ENCODE data around the gene RAB24. TPM values are rescaled to one million over a fixed set of nuclear protein-coding genes. Genes with fewer than 3 reads are reported as not detected.
A peak's percentile ranks its signal among the peaks of the same experiment; 100 is the strongest.

Gene RAB24
- total and polyA plus RNA-seq, 4 donors, result 8.5 to 19.0 (median 12.0) TPM

DNA sequence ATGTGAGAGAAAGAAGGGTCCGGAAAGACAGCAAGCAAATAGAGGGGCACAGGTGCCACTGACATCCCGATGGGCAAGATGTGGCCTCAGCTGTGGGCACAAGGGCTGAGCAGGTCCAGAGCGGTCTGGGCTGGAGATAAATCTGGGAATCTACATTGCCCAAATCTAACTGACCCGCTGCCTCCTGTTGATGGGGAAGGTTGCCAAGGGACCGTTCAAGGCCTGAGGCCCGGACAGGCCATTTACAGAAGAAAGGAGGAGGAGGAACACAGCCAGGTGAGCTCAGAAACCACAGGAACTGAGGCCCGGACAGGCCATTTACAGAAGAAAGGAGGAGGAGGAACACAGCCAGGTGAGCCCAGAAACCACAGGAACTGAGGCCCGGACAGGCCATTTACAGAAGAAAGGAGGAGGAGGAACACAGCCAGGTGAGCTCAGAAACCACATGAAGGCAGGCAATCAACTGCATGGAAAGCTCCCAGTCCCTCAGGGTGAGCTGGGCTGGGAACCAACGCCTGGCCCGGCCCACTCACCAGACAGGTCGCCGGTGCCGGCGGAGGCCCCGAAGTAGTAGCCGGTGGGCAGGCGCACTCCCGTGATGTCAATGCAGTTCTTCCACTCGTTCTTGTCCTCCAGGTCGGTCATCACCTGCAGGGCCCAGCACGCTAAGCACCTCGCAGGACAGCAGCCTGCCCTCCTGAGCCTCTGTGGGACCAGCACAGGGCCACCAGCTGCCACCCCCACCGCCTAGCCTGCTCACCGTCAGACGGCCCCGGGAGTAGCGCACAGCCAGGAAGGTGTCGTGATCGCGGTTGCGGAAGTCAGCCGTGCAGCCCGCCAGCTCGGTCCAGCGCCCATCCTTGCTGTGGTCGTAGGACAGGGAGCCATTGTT lies 33.3 kb upstream of the RAB24 start (continued):
- TF ChIP-seq, protein P1, sequence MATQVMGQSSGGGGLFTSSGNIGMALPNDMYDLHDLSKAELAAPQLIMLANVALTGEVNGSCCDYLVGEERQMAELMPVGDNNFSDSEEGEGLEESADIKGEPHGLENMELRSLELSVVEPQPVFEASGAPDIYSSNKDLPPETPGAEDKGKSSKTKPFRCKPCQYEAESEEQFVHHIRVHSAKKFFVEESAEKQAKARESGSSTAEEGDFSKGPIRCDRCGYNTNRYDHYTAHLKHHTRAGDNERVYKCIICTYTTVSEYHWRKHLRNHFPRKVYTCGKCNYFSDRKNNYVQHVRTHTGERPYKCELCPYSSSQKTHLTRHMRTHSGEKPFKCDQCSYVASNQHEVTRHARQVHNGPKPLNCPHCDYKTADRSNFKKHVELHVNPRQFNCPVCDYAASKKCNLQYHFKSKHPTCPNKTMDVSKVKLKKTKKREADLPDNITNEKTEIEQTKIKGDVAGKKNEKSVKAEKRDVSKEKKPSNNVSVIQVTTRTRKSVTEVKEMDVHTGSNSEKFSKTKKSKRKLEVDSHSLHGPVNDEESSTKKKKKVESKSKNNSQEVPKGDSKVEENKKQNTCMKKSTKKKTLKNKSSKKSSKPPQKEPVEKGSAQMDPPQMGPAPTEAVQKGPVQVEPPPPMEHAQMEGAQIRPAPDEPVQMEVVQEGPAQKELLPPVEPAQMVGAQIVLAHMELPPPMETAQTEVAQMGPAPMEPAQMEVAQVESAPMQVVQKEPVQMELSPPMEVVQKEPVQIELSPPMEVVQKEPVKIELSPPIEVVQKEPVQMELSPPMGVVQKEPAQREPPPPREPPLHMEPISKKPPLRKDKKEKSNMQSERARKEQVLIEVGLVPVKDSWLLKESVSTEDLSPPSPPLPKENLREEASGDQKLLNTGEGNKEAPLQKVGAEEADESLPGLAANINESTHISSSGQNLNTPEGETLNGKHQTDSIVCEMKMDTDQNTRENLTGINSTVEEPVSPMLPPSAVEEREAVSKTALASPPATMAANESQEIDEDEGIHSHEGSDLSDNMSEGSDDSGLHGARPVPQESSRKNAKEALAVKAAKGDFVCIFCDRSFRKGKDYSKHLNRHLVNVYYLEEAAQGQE (IDR thresholded peaks at IDR 0.05), result no peak
- TF ChIP-seq NR2F2 (IDR thresholded peaks at IDR 0.05) (no peak), TAF1 (conservative IDR thresholded peaks at IDR 0.05) (no peak), YY1 (IDR thresholded peaks at IDR 0.05) (no peak)

DNA sequence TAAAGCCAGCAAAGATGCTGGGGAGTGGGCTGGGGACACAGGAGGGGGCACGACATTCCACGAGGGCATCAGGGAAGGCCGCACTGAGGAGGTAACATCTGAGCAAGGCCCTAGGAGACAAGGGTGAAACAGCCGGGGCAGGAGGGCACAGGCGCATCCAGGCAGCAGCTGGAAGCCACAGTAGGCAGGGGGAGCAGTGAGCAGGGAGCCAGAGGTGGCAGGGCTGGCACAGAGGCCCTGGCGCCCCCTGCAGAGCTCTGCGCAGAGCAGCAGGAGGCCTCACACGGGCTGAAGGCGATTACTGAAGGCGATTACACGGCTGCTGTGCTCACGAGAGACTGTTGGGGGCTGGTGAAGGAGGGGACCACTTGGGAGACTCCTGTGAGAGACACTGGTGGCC lies 32.6 kb upstream of the RAB24 start:
- WGBS, result 77% methylated on average over 12 of the region's 12 CpGs
- Histone ChIP-seq H3K4me1 (ENCODE audit: control insufficient read depth in 4 of 4, insufficient read depth in 4 of 4, low read length in 3 of 4) (peaks cover 0 to 8% (median 0%) of the 10 kb centered on the region in 4 donors), H3K9ac (ENCODE audit: low read depth in 1 of 2, low read length in 2 of 2) (no peak overlapping the region), H3K9me3 (ENCODE audit: control insufficient read depth in 4 of 4, low read length in 3 of 4) (no peaks in the 10 kb centered on the region), H3K36me3 (ENCODE audit: control insufficient read depth in 4 of 4, insufficient read depth in 3 of 4, low read depth in 1 of 4, low read length in 3 of 4) (peaks cover 28 to 76% (median 42%) of the 10 kb centered on the region in 4 donors), H3K27ac (ENCODE audit: low read depth in 1 of 2, low read length in 2 of 2) (peak overlapping the region in 1 of 2 donors; percentile 48), H3K27me3 (ENCODE audit: control insufficient read depth in 4 of 4, insufficient read depth in 4 of 4, low read length in 3 of 4) (no peaks in the 10 kb centered on the region), H3K4me3 (ENCODE audit: low read depth in 1 of 3, low read length in 3 of 3) (no peak overlapping the region)
- DNase-seq (ENCODE audit: low spot score), result no peak
- TF ChIP-seq TAF1 (conservative IDR thresholded peaks at IDR 0.05), result no peak
- TF ChIP-seq, protein P2, sequence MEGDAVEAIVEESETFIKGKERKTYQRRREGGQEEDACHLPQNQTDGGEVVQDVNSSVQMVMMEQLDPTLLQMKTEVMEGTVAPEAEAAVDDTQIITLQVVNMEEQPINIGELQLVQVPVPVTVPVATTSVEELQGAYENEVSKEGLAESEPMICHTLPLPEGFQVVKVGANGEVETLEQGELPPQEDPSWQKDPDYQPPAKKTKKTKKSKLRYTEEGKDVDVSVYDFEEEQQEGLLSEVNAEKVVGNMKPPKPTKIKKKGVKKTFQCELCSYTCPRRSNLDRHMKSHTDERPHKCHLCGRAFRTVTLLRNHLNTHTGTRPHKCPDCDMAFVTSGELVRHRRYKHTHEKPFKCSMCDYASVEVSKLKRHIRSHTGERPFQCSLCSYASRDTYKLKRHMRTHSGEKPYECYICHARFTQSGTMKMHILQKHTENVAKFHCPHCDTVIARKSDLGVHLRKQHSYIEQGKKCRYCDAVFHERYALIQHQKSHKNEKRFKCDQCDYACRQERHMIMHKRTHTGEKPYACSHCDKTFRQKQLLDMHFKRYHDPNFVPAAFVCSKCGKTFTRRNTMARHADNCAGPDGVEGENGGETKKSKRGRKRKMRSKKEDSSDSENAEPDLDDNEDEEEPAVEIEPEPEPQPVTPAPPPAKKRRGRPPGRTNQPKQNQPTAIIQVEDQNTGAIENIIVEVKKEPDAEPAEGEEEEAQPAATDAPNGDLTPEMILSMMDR (IDR thresholded peaks at IDR 0.05; ENCODE audit: low read depth, low read length, missing input control), result peak; percentile 17
- TF ChIP-seq, protein P3, sequence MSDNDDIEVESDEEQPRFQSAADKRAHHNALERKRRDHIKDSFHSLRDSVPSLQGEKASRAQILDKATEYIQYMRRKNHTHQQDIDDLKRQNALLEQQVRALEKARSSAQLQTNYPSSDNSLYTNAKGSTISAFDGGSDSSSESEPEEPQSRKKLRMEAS (IDR thresholded peaks at IDR 0.05), result no peak
- TF ChIP-seq FOXA1 (IDR thresholded peaks at IDR 0.05), result no peak
- TF ChIP-seq HNF4G (IDR thresholded peaks at IDR 0.05), result no peak
- no peak for TF ChIP-seq EGR1 (IDR thresholded peaks at IDR 0.05; ENCODE audit: low read depth in 2 of 2)
- TF ChIP-seq RAD21 (IDR thresholded peaks at IDR 0.05), result peak; percentile 17 to 59
- no peak for TF ChIP-seq SP1 (IDR thresholded peaks at IDR 0.05)

DNA sequence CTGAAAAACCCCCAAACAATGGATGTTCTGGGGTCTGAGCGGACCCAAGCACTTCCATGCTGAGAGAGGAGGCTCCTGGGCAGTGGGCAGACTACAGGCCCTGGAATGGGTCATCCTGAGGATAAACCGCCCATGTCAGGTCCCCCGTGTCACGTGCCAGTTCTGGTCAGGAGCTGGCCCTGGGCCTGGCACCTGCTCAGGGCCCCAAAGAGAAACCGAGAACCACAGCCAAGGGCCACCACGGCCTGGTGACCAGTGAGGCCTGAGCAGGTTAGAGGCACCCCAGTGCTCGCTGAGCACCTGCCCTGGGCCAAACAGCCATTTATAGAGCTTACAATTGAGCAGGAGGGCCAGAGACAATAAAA lies 32.2 kb upstream of the RAB24 start:
- Histone ChIP-seq H3K27ac (ENCODE audit: low read depth in 1 of 2, low read length in 2 of 2) (peak overlapping the region in 1 of 2 donors; percentile 48), H3K36me3 (ENCODE audit: control insufficient read depth in 4 of 4, insufficient read depth in 3 of 4, low read depth in 1 of 4, low read length in 3 of 4) (peaks cover 28 to 80% (median 43%) of the 10 kb centered on the region in 4 donors), H3K27me3 (ENCODE audit: control insufficient read depth in 4 of 4, insufficient read depth in 4 of 4, low read length in 3 of 4) (no peaks in the 10 kb centered on the region), H3K4me1 (ENCODE audit: control insufficient read depth in 4 of 4, insufficient read depth in 4 of 4, low read length in 3 of 4) (peaks cover 0 to 8% (median 0%) of the 10 kb centered on the region in 4 donors), H3K9ac (ENCODE audit: low read depth in 1 of 2, low read length in 2 of 2) (no peak overlapping the region), H3K4me3 (ENCODE audit: low read depth in 1 of 3, low read length in 3 of 3) (no peak overlapping the region), H3K9me3 (ENCODE audit: control insufficient read depth in 4 of 4, low read length in 3 of 4) (no peaks in the 10 kb centered on the region)
- TF ChIP-seq, protein P2 (IDR thresholded peaks at IDR 0.05; ENCODE audit: low read depth, low read length, missing input control), result no peak
- TF ChIP-seq EGR1 (IDR thresholded peaks at IDR 0.05; ENCODE audit: low read depth in 2 of 2), result no peak
- TF ChIP-seq FOXA1 (IDR thresholded peaks at IDR 0.05), result no peak
- no peak for TF ChIP-seq HNF4G (IDR thresholded peaks at IDR 0.05)
- no peak for TF ChIP-seq TAF1 (conservative IDR thresholded peaks at IDR 0.05)
- DNase-seq (ENCODE audit: low spot score), result no peak
- WGBS, result 82% methylated on average over 7 of the region's 7 CpGs
